A549 treated with Mapracorat at 1 μM for 4 hours (cell line): ENCODE results near the gene ZCCHC2. TPM values are rescaled to one million over a fixed set of nuclear protein-coding genes. Genes with fewer than 3 reads are reported as not detected.

ENCODE experiments used
- total RNA-seq: library from RNA; stranded (reverse); fragments of 200-300 nt; extraction: Qiagen RNA extraction; gene quantifications from 5 replicates; pipeline ENCODE4 v1.2.3, GENCODE V29; 2022

The ZCCHC2 gene
- total RNA-seq = 7.8 to 10.2 TPM (median 9.2 TPM) in 5 replicates

GRCh38 chr18:62522504-62523254, at the start of gene ZCCHC2:
ZCCHC2 (plus strand) TSS chr18:62523025; CDS start chr18:62523425, 400 bp downstream.

Other genes with a start within 250 kb of the ZCCHC2 start
- 4.8 to 9.7 TPM (median 8.3 TPM) in 5 replicates for gene TNFRSF11A, start 197.7 kb upstream of the ZCCHC2 start, total RNA-seq
- gene PHLPP1, start 192.5 kb downstream of the ZCCHC2 start, total RNA-seq = 6.2 to 8.9 TPM (median 7.3 TPM) in 5 replicates